Dedifferentiated amniotic fluid mesenchymal stem cell (primary cell): ENCODE data around the gene DROSHA.
"Not testable (repeated sequence)": the region's sequence is repeated elsewhere in the genome, so short reads cannot be mapped to it uniquely, and the experiment has no call there.

Source experiments
- DNase-seq: peaks from one replicate; pipeline ENCODE4 v3.0.0-alpha.2; 2016; ENCODE audit errors: extremely low spot score

The DROSHA gene

GRCh38 chr5:31531888-31532547, at the start of gene DROSHA, which contains the start of gene C5orf22:
Gene DROSHA (minus strand): TSS chr5:31532093. CDS start chr5:31529059, 3,034 bp downstream.
Gene C5orf22 (plus strand): TSS chr5:31532301. CDS start chr5:31532393, 92 bp downstream.
- DNase-seq, result peak; percentile 98

GRCh38 chr5:31579558-31579957, 47.7 kb upstream of the DROSHA start:
- DNase-seq, result no peak

GRCh38 chr5:31577438-31577837, 45.5 kb upstream of the DROSHA start:
- DNase-seq, result no peak

GRCh38 chr5:31574772-31575171, 42.9 kb upstream of the DROSHA start:
- DNase-seq, result no peak

GRCh38 chr5:31573494-31574142, 41.7 kb upstream of the DROSHA start:
- DNase-seq, result no peak

GRCh38 chr5:31569068-31569467, 37.2 kb upstream of the DROSHA start:
- DNase-seq, result no peak

GRCh38 chr5:31568302-31568835, 36.5 kb upstream of the DROSHA start:
- DNase-seq, result no peak

GRCh38 chr5:31566362-31566761, 34.5 kb upstream of the DROSHA start:
- DNase-seq, result not testable (repeated sequence)

GRCh38 chr5:31563216-31563615, 31.3 kb upstream of the DROSHA start:
- DNase-seq, result no peak

- DNase-seq, result no peak
These were observed 30.1 kb upstream of the DROSHA start for GRCh38 chr5:31561946-31562345.

- no peak for DNase-seq
These were observed 28.0 kb upstream of the DROSHA start for GRCh38 chr5:31559942-31560341.

- no peak for DNase-seq
These were observed 24.6 kb upstream of the DROSHA start for GRCh38 chr5:31556461-31556860.

GRCh38 chr5:31554552-31554951, 22.7 kb upstream of the DROSHA start:
- no peak for DNase-seq

- no peak for DNase-seq
These were observed 22.0 kb upstream of the DROSHA start for GRCh38 chr5:31553863-31554262.

- DNase-seq, result no peak
These were observed 20.0 kb upstream of the DROSHA start for GRCh38 chr5:31551878-31552277.

- not testable (repeated sequence) for DNase-seq
These were observed 17.2 kb upstream of the DROSHA start for GRCh38 chr5:31549114-31549513.

GRCh38 chr5:31537851-31538250, 6.0 kb upstream of the DROSHA start:
- peak; percentile 25 for DNase-seq

GRCh38 chr5:31537349-31537748, 5.5 kb upstream of the DROSHA start:
- DNase-seq, result no peak

GRCh38 chr5:31536873-31537272, 5.0 kb upstream of the DROSHA start:
- no peak for DNase-seq

- no peak for DNase-seq
These were observed 2.7 kb upstream of the DROSHA start for GRCh38 chr5:31534527-31535046.

- DNase-seq, result peak; percentile 28
These were observed 378 bp downstream of the DROSHA start for GRCh38 chr5:31531543-31531887.

GRCh38 chr5:31530541-31531265, 1.2 kb downstream of the DROSHA start:
- no peak for DNase-seq
